NCI-H146 (cell line): Measurements from ENCODE around the gene TENM3.

Source experiments
- DNase-seq: peaks from one replicate; lab custom pipeline; 2025; lab: John Stamatoyannopoulos, UW

The TENM3 gene

DNA sequence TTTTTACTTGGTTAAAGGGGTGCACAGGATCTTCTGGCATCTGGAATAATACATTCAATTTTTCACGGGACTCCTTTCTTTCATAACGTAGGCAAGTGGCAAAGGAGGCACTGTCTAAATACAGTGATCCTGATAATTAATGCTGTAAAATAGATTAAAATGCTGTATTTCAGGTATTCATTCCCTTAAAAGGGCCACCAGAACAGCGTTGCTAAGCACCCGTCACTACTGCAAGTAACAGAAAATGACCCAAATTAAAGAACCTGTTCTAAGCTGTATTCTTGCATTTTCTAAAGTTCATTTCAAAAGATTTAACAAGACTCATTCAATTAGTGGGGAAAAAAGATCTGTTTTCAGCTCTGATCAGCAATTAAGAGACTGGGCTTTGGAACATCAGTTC, 208.2 kb downstream of the TENM3 start:
- no peak for DNase-seq

DNA sequence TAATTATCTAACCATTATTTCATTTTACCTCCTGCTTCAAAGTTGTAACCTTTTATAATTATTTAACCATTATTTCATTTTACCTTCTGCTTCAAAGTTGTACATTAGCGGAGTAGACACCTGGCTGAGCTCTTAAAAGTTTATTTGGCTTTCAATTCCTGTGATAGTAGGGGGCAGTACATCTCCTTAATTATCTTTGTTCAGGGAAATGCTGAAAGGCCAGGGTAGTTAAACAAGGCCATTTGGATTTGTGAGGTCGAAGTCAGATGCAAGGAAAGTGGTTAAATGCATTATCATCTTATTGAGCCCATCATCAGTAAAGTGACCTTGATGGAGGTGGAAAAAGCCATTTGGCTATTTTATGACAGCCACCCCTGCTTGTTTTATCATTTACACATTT, 210.6 kb downstream of the TENM3 start:
- peak; percentile 87 for DNase-seq

DNA sequence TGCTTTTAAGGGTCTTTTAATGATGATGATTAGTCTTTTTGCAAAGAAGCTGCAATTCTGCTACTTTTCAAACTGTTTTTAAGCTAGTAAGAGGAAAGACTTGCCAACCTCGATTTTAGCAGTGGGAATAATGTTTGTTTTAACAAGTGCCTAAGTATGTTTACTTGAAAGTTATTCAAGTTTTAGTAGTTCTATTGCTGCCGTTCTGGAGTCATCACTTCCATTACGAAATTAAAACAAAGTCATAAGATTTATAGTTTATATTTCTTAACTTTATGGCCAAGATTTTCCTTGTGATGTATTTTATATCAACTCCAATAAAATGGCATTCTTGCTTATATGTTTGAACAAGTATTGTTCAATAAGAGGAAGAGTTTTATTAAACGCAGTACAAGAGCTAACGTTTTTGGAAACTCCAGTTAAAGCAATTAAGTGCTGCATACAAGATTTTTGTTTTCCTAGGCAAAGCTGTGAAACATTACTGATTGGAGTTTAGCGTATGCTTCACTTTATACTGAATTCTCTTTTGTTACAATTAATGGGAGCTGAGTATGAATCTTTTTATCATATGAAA, 211.3 kb downstream of the TENM3 start:
- no peak for DNase-seq

DNA sequence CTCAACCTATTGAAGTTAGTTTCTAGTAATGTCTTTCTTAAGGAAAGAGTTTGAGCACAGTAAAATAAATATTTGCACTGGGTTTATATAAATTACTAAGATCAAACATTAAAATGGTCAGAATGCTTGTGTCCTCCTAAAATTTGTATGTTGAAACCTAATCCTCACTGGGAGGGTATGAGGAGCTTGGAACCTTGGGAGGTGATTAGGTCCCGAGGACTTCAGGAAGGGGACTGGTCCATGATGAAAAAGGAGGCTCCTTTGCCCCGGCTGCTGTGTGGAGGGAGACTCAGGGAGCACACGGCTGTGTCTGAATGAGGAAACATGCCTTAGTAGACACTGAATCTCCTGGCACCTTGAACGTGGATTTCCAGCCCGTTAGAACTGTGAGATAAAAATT, 221.9 kb downstream of the TENM3 start:
- no peak for DNase-seq

DNA sequence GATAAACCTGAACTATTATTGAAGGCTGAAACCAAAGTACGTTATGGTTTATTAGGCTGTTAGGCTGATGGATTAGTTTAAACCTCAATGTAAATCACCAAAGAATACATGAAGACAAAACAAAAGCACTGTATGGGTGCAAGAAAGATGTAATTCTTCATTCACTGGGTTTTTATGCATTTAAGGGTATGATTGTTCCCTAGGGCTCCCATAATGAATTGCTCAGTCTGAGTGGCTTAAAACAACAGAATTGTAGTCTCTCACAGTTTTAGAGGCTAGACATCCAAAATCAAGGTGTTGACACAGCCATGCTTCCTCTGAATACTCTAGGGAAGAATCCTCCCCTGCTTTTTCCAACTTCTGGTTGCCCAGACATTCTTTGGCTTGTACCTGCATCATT, 222.8 kb downstream of the TENM3 start:
- DNase-seq, result no peak

DNA sequence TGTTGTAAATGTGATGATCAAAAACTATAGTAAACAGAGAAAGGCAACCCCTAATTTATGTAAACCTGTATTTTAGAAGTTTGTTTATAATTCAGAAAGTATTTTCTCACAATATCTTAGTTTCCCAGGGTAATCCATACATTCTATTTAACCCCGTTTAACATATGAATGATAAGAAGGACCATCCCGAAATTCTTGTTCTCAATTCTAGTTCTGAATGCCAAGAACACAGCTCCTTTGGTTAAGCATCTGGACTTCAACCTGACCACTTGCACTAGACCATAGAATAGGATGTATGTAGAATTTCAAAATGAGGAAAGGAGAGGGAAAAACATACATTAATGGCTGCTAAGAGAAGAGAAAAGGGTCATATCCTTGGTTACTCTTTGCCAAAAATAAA, 227.0 kb downstream of the TENM3 start:
- DNase-seq, result no peak

DNA sequence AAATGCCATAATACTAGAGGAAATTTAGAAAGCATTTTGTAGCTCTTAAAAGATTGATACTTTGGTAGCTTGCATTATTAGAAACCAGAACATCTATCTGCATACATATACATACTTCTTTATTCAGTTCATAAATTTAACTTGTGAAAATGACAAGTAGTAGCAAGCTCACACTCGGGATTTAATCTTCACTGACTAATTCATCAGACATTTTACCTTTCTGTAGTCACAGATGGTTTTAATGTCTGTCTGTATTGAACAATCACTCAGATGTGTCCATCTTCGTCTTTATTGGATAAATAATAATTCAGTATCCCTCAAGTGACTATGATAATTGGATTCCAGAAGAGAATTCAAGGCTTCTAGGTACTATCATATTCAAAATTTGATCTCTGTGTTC, 232.3 kb downstream of the TENM3 start:
- no peak for DNase-seq

DNA sequence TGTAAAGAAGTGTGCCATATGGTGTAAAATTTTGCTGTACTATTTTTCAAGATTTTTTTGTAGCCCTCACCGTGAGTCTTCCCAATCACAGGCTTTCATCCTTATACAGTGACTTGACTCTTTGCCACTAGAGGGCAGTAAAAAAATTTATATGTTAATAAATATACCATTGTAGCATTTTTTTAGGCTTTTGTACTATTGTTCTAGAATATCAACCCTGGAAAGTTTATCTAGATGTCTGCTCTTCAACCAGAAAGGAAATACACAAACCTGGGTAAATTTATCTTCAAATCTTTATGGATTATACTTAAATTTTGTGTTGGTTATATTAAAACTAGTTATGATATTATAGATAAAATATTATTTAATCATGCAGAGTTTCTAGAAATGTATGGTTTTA, 235.3 kb downstream of the TENM3 start:
- DNase-seq, result peak; percentile 75

DNA sequence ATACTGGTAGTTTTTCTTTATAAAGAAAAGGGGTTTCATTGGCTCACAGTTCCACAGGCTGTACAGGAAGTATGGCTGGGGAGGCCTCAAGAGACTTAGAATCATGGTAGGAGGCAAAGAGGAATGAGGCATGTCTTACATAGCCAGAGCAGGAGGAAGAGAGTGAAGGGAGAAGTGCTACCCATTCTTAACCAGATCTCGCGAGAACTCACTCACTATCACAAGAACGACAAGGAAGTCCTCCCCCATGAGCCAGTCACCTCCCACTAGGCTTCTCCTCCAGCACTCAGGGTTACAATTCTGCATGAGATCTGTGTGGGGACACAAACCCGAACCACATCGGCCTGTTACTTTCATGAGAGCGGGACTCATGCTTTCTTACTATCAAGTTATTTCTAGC, 240.5 kb downstream of the TENM3 start:
- DNase-seq, result no peak

DNA sequence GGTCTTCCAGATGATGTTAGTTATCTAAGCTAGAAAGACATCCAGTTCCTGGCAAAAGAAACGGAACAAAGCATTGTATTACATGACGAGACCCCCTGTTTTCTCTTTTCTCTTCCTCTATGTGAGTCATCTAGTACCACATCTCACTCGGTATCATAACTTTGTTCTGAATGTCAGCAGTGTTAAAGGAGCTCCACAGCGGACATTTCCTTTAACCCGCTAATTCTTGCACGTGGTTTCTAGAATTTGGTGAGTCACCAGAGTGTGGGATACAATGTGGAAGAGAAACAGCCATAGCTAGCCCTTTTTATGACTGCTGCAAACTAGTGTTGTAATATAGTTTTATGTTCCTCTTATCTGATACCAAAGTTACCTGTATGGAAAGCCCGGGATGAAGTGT, 243.7 kb downstream of the TENM3 start:
- DNase-seq, result no peak

DNA sequence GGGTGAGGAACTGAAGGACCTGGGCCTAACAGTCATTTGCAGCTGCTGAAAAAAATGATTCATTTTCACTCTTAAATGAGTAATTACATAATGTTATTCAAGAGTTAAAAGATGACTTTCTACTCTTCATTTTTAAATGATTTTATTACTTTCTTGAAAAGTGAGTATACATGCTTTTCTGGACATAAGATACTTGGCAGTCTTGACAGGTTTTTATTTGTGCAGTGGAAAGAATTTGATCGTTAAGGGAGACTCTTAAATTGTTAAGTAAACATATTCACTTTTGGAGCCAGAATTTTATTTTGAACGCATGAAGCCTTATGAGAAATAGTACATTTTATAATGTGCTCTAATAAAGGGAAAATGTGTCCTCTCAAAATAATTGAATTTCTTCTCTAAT, 245.7 kb downstream of the TENM3 start:
- DNase-seq, result no peak

DNA sequence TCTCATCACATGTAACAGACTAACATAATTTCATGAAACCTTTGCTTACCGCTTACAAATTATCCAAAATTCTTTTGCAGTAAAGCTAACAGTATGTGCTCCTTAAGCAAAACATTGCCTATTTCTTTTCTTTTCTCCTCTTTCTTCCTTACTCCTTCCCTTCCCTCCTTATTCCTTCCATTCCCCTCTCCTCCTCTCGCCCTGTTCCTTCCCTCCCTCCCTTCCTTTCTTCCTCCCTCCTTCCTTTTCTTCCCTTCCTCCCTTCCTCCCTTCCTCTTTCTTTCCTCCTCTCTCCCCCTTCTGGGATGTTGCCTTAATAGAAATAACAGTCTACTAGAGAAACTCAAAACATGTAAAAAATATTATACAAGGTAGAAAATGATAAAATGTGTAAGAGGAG, 246.4 kb downstream of the TENM3 start:
- DNase-seq, result no peak

DNA sequence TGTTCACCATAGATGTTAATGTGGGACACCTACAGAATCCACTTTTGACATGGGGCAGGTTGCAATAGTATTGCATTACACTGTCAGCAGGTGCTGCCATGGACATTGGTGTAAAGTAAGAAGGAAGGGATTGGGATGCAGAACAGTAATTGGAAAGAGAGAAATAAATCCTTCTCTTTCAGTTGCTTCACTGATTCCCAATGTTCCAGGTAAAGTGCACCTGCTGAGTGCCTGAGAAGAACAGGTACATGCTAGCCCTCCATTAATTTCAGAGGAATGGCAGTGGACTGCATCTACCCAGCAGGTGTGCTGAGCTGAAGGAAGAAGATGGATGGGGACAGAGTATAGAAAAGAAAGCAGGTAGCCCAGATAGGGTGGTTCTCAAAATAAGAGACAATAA, 248.5 kb downstream of the TENM3 start:
- DNase-seq, result peak; percentile 62

DNA sequence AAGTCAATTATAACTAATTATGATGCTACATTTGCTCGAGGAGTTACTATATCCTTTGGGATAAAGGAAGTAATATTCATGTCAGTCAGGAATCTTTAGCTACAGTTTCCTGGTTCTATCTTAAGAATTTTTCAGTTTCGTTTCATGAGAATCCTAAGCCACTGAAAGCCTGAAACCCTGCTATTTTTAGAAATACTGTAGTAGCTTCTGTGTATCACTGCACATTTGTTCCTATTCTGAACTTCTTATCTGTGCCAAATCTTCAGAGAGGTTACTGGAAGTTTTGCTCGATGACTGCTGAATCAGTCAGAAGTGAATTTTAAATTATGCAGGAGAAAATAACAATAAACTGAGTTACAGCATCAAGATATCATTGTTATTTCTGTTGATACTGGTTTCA, 249.2 kb downstream of the TENM3 start:
- no peak for DNase-seq

DNA sequence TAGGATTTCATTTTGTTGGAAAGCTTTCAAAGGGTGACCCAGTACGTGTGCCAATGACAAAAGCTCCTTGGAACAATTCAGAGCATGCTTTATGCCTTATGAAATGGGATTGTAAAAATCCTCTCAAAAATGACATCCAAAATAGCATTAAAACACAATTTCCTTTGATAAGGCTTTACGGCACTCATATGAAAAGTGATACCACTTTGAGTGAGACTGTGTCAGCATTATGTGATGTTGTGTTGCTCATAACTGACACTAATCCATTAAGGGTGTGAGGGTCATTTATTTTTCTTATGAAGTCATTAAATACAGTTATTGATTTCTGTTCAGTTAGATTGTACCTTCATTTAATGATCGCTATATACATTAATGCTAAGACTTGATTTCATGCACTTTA, 250.2 kb downstream of the TENM3 start:
- DNase-seq, result no peak

DNA sequence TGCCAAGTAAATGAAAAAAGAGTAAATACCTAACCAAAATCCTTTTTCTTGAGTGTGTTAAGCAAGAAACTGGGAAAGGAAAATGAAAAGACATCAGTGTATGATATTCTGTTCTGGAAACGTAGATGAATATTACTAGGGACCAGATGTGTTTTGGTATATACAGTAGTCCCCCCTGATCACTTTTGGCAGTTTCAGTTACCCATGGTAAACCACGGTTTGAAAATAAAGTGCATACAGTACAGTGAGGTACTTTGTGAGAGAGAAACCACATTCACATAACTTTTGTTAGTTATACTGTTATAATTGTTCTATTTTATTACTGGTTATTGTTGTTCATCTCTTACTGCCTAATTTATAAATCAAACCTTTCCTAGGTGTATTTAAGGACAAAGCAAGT, 250.9 kb downstream of the TENM3 start:
- DNase-seq, result no peak

DNA sequence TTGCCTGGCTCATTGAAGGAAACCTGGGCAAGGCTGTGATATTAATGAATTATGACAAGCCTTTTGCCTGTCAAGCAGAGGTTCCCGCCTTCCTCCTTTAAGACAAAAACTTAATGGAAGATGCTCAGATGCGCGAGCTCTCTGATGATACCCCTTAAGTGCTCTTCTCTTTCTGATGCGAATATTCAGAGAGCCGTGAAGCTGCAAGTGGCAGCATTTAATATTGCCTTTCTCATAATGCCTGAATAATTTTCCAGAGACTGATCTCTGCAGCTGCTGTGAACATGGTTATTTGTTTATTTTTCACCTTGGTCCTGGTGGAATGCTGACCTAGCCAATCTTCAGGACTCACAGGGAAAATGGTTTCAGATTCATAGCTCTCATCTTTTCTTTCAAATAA, 251.8 kb downstream of the TENM3 start:
- DNase-seq, result no peak

DNA sequence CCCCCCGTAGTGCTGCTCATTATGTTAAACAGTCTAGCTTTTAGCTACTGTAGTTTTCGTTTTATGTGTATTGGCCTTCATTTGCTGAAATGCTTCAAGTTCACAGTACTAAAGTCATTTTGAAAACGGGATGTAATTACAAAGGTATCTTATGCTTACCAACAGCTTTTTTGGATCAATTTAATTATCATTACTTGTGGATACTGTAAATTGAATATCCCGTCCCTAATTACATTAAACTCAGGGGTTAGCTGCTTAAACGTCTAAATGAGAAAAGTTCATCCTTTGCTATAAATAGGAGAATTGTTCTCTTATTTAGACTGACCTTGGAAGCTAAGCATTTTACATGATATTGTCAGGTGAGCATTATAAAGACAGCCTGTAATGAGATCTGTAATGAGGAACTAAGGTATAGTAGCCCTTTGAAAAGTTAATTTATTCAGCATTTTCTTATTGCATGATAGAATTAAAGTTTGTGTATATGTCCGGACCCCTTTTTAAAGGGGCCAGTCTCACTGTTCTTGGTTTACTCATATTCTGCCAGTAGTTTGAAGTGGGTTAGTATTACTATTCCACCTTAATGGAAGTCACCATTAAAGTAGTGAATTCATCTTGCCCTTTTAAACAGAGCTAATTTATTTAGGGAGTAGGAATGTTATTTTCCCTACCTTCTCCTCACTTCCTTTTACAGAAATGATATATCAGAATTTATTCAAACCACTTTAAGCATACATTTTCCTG, 252.6 kb downstream of the TENM3 start:
- no peak for DNase-seq

DNA sequence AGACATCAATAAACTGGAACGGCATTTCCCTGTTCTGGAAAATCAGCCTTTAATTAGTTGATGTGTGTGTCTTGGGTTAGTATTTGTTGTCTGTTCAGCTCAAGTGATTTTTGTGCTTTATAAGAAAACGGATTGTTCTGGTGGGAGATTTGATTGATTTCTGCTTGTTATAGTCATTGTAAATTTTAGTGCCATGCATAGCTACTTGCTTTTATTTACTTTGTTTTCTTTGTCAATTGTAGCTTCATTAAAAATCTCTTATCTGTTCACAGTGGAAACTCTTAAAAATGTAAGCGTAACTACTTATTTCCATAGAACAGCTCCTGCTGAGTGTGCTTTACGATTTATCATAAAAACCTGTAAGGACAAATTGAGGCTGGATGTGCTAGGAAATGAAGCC, 253.2 kb downstream of the TENM3 start:
- no peak for DNase-seq

DNA sequence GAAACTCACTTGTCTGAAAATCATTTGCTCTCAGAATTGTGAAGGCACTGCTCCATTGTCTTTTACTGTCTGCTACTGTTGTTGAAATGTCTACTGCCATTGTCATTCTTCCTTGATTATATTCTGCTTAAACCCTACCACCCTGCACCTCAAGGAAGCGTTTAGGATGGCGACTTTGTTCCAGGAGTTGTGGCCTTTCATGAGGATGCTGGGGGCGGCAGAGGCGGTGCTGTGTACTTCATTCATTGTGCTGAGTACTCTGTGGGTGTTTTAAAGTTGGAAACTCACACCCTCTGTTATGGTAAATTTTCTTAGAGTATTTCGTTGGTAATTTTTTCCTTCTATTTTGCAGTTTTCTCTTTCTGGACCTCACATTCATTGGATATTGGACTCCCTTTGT, 258.9 kb downstream of the TENM3 start:
- DNase-seq, result no peak

DNA sequence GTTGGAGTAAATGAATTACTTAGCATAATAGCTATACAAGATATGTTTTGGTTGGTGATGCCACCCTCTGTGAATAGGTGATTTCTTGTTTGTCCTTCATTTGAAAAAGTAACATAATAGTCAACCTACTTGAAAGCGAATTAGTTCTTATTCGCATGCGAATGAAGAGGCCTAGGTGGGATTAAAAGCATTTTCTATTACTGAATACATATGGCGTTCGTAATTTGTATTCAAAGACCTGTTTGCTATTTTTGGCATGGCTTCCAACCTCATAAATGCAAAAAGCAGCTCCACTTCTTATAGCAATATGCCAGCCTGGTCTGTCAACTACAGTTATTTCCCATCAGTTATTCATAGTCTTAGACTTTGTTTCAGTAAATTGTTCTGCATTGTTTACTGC, 261.3 kb downstream of the TENM3 start:
- no peak for DNase-seq

DNA sequence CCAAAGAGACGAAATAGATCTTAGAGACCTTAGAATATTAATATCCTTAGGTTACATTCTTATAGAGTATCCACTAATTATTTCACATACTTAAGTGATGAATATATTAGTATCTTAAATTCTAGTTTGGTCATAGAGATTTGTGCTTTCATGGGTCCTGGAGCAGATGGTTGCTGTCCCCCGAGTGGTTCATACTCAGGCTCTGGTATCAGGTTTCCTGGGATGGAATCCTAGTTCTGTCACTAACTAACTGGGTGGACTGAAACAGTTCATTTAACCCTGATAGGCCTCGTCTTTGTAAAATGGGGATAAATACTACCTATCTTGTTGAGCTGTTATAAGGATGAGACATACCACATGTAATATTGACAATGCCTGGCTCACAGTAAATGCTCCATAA, 264.6 kb downstream of the TENM3 start:
- DNase-seq, result no peak

DNA sequence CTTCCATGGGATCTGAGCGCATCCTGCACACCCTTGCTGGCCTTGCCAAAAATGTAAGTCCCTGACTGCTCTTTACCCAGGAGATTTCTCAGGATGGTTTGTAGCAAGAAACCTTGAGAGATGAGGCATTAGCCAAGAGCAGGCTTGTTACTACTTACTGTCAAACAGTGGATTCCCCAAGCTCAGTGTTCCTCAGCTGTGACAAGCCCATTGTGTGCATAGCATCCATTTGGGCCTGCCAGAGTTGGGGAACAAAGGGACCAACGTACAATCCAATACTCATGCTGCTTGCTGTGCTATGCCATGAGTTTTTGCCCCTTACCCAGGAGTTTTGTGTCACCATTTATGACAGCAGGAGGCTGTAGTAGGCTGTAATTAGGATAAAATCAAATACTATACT, 267.6 kb downstream of the TENM3 start:
- DNase-seq, result no peak

DNA sequence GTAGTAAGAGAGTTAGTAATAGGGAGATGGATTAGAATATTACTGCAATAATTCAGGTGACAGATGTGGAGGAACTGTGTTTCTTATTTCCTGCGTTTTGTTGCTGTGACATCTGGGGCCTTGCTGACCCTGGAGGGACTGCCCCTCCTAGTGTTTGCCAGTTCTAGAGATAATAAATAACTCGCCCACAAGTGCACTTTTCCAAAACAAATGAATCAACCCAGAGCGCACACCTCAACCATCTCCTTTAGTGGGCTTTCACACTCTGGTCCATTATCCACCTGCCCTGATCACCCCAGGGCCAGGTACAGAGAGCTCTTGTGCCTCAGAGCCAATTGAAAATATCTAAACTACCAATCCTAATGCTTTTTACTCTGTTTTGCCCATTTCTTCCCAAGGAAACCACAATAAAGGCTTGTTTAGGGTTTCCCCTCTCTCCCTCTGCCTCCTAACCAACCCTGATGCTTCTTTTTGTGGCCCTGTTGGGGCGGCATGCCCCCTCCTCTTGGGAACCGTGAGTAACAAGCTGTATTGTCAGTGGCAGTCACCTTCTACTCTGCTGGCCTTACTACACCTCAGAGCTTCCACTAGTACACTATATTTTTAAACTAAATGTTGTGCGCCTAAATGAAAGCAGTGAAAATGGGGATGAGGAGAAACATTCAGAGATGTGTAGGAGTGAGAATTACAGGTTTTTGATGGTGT, 270.5 kb downstream of the TENM3 start:
- no peak for DNase-seq
